Measurements from ENCODE around the gene HNRNPUL1. TPM values are rescaled to one million over a fixed set of nuclear protein-coding genes. Genes with fewer than 3 reads are reported as not detected.
A peak's percentile ranks its signal among the peaks of the same experiment; 100 is the strongest.

The HNRNPUL1 gene
- total RNA-seq, 1 donor from 2014 or later, result 154 TPM

DNA sequence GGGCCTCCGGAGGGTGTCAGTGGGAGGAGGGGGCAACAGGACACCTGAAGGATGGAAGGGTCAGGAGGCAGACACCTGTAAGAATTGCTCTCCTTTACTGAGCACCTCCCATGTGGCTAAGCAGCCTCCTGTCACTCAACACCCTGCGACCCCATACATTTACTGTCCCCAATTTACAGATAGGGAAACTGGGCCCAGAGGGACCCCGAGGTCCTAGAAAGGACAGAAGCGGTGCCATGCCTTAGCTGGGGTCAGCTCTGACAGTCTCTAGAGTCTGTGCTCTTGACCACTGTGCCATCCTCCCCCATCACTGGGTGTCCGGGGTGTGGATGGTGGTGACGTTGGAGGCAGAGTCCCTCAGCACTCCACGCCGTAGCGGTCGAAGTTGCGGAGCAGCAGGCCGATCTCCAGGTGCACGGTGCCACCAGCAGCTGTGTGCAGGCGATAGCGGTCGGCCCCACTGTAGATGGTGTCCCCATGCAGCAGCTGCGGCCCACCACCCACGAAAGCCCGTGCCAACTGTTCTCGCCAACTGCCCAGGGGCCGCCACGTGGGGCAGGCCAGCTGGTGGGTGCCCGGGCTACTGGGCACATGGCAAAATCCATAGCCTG is 90.3 kb downstream of the HNRNPUL1 start:
- no peak for TF ChIP-seq CTCF (conservative IDR thresholded peaks at IDR 0.05; ENCODE audit: low read depth, low read length)
- no peak for DNase-seq (ENCODE audit: low read depth)
- peak overlapping the region; percentile 93 for H3K4me3 ChIP-seq (ENCODE audit: low read depth, low read length)

- no peak for DNase-seq (ENCODE audit: low read depth)
- TF ChIP-seq CTCF (conservative IDR thresholded peaks at IDR 0.05; ENCODE audit: low read depth, low read length), result no peak
- no peak overlapping the region for H3K4me3 ChIP-seq (ENCODE audit: low read depth, low read length)
Measured at GRCh38 chr19:41355035-41355434, 90.9 kb downstream of the HNRNPUL1 start.

DNA sequence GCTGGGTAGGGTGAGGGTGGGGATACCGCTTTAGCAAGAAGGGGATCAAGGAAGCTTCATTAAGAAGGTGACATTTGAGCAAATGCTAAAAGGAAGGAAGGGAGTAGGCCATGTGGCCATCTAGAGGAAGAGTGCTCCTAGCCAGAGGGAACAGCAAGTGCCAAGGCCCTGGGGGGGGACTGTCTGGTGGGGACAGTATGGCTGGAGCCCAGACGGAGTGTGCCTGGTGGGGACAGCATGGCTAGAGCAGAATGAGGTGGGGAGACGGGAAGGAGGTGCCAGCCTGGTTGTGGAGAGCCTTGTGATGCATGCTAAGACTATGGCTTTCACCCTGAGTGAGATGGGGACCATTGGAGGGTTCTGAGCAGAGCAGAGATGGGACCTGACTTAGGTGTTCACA is 91.6 kb downstream of the HNRNPUL1 start:
- no peak overlapping the region for H3K4me3 ChIP-seq (ENCODE audit: low read depth, low read length)
- TF ChIP-seq CTCF (conservative IDR thresholded peaks at IDR 0.05; ENCODE audit: low read depth, low read length), result no peak
- DNase-seq (ENCODE audit: low read depth), result no peak

- no peak for TF ChIP-seq CTCF (conservative IDR thresholded peaks at IDR 0.05; ENCODE audit: low read depth, low read length)
- no peak overlapping the region for H3K4me3 ChIP-seq (ENCODE audit: low read depth, low read length)
- DNase-seq (ENCODE audit: low read depth), result no peak
Measured at GRCh38 chr19:41356984-41357739, 93.0 kb downstream of the HNRNPUL1 start.

Other genes with a start within 250 kb of the HNRNPUL1 start
- not detected in 2 replicates for gene CYP2A13, start 175.9 kb upstream of the HNRNPUL1 start, total RNA-seq
- gene CYP2F1, start 149.9 kb upstream of the HNRNPUL1 start, total RNA-seq, result not detected in 2 replicates
- gene CYP2S1, start 71.2 kb upstream of the HNRNPUL1 start, total RNA-seq, result 4.9 and 24.7 TPM in 2 replicates
- gene AXL, start 45.1 kb upstream of the HNRNPUL1 start, total RNA-seq, result 206 and 343 TPM in 2 replicates
- gene CCDC97, start 45.8 kb downstream of the HNRNPUL1 start, total RNA-seq, result 11.4 and 11.6 TPM in 2 replicates
- gene TGFB1, start 89.5 kb downstream of the HNRNPUL1 start, total RNA-seq, result 8.5 and 24.3 TPM in 2 replicates
- 5.3 and 22.9 TPM in 2 replicates for gene B9D2, start 99.8 kb downstream of the HNRNPUL1 start, total RNA-seq
- 2.7 and 3.5 TPM in 2 replicates for gene TMEM91, start 112.2 kb downstream of the HNRNPUL1 start, total RNA-seq
- 23.7 and 43.8 TPM in 2 replicates for gene EXOSC5, start 133.0 kb downstream of the HNRNPUL1 start, total RNA-seq
- gene BCKDHA, start 133.4 kb downstream of the HNRNPUL1 start, total RNA-seq, result 24.0 and 35.7 TPM in 2 replicates
- gene B3GNT8, start 163.0 kb downstream of the HNRNPUL1 start, total RNA-seq, result 1.6 and 2.4 TPM in 2 replicates
- gene DMAC2, start 175.5 kb downstream of the HNRNPUL1 start, total RNA-seq, result 54.9 and 74.8 TPM in 2 replicates
- gene ERICH4, start 178.8 kb downstream of the HNRNPUL1 start, total RNA-seq, result not detected in 2 replicates

Data from epithelial cell of proximal tubule (primary cell).